SJCRH30 (cell line): ENCODE results near the gene SDR39U1. TPM values are rescaled to one million over a fixed set of nuclear protein-coding genes. Genes with fewer than 3 reads are reported as not detected.

Experiments used
- DNase-seq, 2 experiments: peaks; one replicate each; pipeline ENCODE4 v3.0.0-alpha.2; 2015 to 2020
- H3K27ac ChIP-seq: fragments of 250-450 bp; sonication (Bioruptor Pico); 2 replicates; pipeline ENCODE4 v1.5.1; 2020; ENCODE audit warnings: mild to moderate bottlenecking, moderate library complexity
- H3K27me3 ChIP-seq: fragments of 250-450 bp; sonication (Bioruptor Pico); 2 replicates; pipeline ENCODE4 v1.5.1; 2020; ENCODE audit warnings: mild to moderate bottlenecking, moderate library complexity
- H3K36me3 ChIP-seq: fragments of 250-450 bp; sonication (Bioruptor Pico); 2 replicates; pipeline ENCODE4 v1.5.1; 2020; ENCODE audit warnings: mild to moderate bottlenecking, moderate library complexity
- H3K4me1 ChIP-seq: fragments of 250-450 bp; sonication (Bioruptor Pico); 2 replicates; pipeline ENCODE4 v1.5.1; 2020; ENCODE audit warnings: mild to moderate bottlenecking, moderate library complexity
- H3K4me3 ChIP-seq: fragments of 250-450 bp; sonication (Bioruptor Pico); 2 replicates; pipeline ENCODE4 v1.5.1; 2020; ENCODE audit warnings: mild to moderate bottlenecking, moderate library complexity
- H3K9me3 ChIP-seq: fragments of 250-450 bp; sonication (Bioruptor Pico); replicated peaks from 2 replicates; pipeline ENCODE4 v1.5.1; 2020; ENCODE audit warnings: mild to moderate bottlenecking, moderate library complexity
- total RNA-seq: library from RNA; depleted of rRNA; stranded (reverse); fragments of >200 nt; shearing (Covaris generic); gene quantifications from 2 replicates; pipeline ENCODE4 v1.2.3, GENCODE V29; 2014

Gene SDR39U1
- total RNA-seq, 1 experiment from 2014 or later, result 34.1 TPM

DNA sequence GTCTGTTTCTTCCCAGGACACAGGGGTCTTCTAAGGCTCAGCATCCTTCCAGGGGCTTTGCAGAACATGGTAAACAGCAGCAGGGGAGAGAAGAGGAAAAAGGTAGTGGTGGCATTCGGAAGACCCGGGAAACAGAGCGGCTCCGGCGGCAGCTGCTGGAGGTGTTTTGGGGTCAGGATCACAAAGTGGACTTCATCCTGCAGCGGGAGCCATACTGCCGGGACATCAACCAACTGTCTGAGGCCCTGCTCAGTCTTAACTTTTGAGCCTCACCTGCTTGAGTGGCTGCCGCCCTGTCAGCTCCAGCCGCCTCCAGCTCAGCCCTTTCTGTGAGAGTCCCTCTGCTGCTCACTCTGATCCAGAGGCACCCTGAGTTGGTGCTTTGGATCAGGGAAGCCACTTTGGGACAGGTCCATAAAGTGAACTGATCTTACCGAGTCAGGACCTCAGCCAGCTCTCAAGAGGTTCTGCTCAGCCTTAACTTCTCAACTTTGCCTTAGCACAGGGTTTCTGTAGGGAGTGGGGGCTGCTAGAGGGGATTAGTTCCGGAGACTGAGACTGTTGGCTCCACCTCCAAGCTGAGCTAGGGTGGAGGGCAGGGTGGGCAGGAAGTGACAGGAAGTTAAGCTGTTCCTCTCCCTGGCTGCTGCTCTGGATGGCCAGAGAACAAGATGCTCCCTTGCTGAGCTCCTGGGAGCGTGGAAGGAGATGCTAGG, 5.4 kb downstream of the SDR39U1 start:
- Histone ChIP-seq H3K36me3 (peaks cover 12% of the 10 kb centered on the region; the same call in 1 of the 2 replicates), H3K27me3 (no peaks in the 10 kb centered on the region), H3K4me3 (peak overlapping the region; percentile 20), H3K9me3 (no peaks in the 10 kb centered on the region), H3K27ac (peak overlapping the region; percentile 33; the same call in 1 of the 2 replicates), H3K4me1 (peaks cover 12% of the 10 kb centered on the region)
- peak; percentile 45 to 58 for DNase-seq

DNA sequence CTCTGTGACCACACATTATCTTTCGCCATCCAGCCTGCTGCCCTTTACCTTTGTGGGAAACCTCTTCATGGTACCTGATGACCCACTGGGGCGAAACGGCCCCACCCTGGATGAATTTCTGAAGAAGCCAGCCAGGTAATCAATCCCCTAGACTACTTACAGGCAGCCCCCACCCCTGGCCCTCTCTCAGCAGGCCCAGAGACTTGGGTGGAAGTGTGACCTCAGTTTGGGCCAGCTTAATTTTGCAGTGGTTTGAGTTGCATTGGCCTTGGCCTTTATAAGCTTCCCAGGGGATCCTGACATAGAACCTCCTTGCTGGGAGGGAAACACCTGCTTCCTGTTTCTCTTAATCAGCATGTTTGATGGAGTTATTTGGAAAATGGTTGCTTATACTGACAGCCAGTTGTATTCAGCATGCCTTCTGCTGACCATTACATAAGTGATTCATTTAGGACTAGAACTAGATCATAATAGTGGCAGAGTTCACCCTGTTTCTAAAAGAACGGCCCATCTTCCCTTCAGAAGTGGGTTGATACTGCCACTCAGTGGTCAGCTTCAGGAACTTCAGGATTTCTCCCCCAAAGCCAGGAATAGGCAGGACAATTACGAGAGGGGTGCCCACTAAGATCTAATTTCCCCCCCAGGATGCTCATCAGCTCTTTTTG, 6.1 kb downstream of the SDR39U1 start:
- Histone ChIP-seq H3K27ac (no peak overlapping the region; the same call in 1 of the 2 replicates), H3K27me3 (no peaks in the 10 kb centered on the region), H3K4me1 (peaks cover 9% of the 10 kb centered on the region), H3K4me3 (peak overlapping the region; percentile 20), H3K9me3 (no peaks in the 10 kb centered on the region), H3K36me3 (peaks cover 11% of the 10 kb centered on the region; the same call in 1 of the 2 replicates)
- DNase-seq, result peak; percentile 42 to 86

DNA sequence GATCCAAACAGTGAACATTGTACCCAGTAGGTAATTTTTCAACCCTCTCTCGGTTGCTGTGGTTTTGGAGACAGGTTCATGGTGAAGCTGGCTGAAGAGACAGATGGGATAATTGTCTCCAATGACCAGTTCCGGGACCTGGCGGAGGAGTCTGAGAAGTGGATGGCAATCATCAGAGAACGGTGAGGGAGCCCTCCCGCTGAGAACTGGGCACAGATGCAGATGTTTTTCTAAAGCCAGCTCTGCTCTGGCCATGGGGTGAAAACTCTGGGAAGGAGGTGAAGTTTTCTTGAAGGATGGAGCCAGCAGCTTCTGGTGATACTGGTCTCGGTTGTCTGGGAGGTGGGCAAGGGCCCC, 6.6 kb downstream of the SDR39U1 start:
- Histone ChIP-seq H3K36me3 (peaks cover 6% of the 10 kb centered on the region; the same call in 1 of the 2 replicates), H3K27me3 (no peaks in the 10 kb centered on the region), H3K4me1 (peaks cover 6% of the 10 kb centered on the region), H3K27ac (no peak overlapping the region), H3K9me3 (no peaks in the 10 kb centered on the region), H3K4me3 (no peak overlapping the region)
- DNase-seq, result no peak

DNA sequence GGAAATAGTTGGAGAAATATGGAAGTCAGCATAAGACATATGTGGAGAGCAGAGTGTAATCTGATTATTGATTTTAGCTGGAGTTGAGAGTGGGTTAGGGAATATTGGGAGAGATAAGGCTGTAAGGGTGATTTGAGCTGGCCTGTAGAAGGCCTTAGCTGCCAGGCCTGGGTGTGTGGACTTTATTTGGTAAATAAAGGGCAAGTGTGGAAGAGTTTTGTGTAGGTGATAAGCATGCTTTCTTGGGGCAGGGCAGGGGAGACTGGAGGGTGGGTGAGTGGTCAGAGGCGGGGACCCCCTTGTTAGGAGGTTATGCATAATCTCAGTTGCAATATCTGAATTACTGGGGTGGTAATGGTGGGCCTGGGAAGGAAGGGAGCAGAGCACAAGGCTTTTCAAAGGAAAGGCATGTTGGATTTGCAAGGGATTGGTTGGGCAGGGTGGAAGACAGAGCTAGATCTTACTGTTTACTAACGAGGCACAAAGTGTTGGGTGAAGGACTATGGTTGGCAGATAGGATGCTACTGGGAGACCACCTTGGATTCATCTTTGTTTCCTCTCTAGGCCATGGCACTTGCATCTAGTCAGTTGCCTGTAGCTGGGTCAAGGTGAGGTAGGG, 7.3 kb downstream of the SDR39U1 start:
- Histone ChIP-seq H3K27ac (no peak overlapping the region), H3K4me3 (no peak overlapping the region), H3K4me1 (peaks cover 6% of the 10 kb centered on the region), H3K27me3 (no peaks in the 10 kb centered on the region), H3K36me3 (0 out of 2 replicates have a peak, but pooled peaks cover 2% of the 10 kb centered on the region), H3K9me3 (no peaks in the 10 kb centered on the region)
- no peak for DNase-seq

DNA sequence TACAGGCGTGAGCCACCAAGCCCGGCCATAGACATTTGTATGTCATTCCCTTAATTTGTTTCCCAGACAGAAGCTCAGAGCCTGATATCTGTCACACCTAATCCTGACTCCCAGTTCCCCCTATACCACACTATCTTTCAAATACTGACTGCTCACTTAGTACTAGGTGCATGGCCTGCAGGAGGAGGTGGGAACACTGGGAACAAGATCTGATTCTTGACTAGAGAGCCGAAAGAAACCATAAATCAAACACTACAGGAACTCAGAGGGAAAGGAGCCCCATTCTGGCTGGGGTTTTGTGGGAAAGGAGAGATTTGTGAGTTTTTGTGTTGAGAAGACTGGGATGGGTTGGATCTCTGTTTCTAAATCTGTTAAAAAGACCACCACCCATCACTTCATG, 7.9 kb downstream of the SDR39U1 start:
- H3K27ac ChIP-seq, result no peak overlapping the region
- no peaks in the 10 kb centered on the region for H3K27me3 ChIP-seq
- no peak for DNase-seq
- no peaks in the 10 kb centered on the region for H3K9me3 ChIP-seq
- no peak overlapping the region for H3K4me3 ChIP-seq
- no peaks in the 10 kb centered on the region for H3K36me3 ChIP-seq
- H3K4me1 ChIP-seq, result peaks cover 6% of the 10 kb centered on the region

DNA sequence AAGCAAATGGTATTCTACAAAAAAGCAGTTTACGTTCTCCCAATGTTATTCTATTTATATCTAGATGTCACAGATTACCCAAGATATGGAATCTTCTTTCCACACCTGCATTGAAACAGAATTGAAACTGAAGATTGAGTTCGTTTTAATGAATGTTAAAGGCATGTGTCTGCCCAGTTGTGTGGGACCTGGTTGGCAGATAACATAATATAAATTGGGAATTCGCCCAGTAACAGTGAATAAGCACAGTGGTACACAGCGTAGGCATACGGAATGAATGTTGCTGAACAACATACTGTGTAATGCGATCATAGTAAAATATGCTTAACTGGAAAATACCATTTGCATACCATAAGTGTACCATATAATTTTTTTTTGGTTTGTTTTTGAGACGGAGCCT, 8.5 kb downstream of the SDR39U1 start:
- Histone ChIP-seq H3K4me3 (no peak overlapping the region), H3K36me3 (no peaks in the 10 kb centered on the region), H3K27me3 (no peaks in the 10 kb centered on the region), H3K27ac (no peak overlapping the region), H3K9me3 (no peaks in the 10 kb centered on the region), H3K4me1 (peaks cover 6% of the 10 kb centered on the region)
- no peak for DNase-seq

DNA sequence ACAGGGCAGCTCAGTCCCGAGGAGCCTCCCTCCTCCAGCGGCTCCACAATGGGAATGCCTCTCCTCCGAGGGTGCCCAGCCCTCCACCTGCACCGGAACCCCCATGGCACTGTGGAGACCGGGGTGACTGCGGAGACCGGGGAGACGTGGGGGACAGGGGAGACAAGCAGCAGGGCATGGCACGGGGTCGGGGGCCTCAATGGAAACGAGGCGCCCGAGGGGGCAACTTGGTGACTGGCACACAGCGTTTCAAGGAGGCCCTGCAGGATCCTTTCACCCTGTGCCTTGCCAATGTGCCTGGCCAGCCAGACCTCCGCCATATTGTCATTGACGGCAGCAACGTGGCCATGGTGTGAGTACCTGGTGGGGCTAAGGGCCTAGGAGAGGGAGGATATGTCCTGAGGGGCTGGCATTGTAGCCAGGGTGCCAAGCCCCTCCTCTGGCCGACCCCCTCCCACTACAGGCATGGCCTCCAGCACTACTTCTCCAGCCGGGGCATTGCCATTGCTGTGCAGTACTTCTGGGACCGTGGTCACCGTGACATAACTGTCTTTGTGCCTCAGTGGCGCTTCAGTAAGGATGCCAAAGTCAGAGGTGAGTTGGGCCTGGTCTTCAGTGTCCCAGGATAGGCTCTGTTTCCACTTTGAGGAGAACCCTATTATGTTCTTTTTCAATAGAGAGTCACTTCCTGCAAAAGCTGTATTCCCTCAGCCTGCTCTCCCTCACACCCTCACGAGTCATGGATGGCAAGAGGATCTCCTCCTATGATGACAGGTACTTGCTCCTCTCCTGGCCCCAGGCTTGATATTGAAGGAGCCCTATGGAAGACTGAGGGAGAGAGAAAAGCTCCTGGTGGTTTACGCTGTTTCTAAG, 10.1 kb downstream of the SDR39U1 start:
- Histone ChIP-seq H3K9me3 (no peaks in the 10 kb centered on the region), H3K27me3 (no peaks in the 10 kb centered on the region), H3K27ac (no peak overlapping the region), H3K36me3 (no peaks in the 10 kb centered on the region), H3K4me3 (no peak overlapping the region), H3K4me1 (peaks cover 6% of the 10 kb centered on the region)
- DNase-seq, result no peak

DNA sequence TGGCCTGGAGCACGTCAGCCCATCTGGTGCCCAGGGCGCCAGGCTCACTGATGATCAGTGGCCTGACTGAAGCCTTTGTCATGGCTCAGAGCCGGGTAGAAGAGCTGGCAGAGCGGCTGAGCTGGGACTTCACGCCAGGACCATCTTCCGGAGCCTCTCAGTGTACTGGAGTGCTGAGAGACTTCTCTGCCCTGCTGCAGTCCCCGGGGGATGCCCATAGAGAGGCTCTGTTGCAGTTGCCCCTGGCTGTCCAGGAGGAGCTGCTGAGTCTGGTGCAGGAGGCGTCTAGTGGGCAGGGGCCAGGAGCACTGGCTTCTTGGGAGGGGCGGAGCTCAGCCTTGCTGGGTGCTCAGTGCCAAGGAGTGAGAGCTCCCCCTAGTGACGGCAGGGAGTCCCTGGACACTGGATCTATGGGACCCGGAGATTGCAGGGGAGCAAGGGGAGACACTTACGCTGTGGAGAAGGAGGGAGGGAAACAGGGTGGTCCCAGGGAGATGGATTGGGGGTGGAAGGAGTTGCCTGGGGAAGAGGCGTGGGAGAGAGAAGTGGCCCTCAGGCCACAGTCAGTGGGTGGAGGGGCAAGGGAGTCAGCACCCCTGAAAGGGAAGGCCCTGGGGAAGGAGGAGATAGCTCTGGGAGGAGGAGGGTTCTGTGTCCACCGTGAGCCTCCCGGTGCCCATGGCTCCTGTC, 10.9 kb downstream of the SDR39U1 start:
- H3K27me3 ChIP-seq, result no peaks in the 10 kb centered on the region
- no peak overlapping the region for H3K4me3 ChIP-seq
- H3K4me1 ChIP-seq, result peaks cover 6% of the 10 kb centered on the region
- no peaks in the 10 kb centered on the region for H3K9me3 ChIP-seq
- H3K27ac ChIP-seq, result no peak overlapping the region
- peak; percentile 95 to 98 for DNase-seq
- no peaks in the 10 kb centered on the region for H3K36me3 ChIP-seq

DNA sequence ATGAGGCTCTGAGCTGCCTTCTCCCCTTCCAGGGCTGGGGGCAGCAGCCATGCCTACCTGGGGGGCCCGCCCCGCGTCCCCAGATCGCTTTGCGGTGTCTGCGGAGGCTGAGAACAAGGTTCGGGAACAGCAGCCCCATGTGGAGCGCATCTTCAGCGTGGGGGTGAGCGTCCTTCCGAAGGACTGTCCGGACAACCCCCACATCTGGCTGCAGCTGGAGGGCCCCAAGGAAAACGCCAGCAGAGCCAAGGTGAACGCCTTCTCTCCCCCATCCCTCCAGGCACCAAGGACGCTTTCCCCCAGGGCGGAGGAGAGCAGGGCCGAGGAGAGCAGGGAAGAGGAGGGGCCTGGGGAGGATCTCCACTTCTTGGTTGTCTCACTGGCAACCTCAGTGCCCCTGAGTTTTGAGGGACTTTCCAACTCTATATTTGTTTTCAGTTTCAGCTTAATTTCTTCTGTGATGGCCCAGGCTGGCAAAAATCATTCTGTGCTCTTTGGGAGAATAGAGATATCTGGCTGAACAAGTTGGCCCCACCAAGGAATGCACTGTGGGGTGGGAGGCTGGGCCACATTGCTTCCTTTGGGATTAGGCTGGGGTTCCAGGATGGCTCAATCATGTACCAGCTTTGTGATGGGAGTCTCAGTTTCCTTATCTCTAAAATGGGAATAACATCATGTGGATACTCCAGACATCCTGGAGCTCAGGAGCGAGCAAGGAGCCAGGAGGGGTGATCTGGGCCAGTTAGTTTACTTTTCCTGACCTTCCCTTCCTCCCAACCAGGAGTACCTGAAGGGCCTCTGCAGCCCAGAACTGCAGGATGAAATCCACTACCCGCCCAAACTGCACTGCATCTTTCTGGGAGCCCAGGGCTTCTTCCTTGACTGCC, 11.7 kb downstream of the SDR39U1 start:
- Histone ChIP-seq H3K4me3 (peak overlapping the region; percentile 54; the same call in 1 of the 2 replicates), H3K9me3 (no peaks in the 10 kb centered on the region), H3K27me3 (no peaks in the 10 kb centered on the region), H3K4me1 (no peaks in the 10 kb centered on the region), H3K36me3 (no peaks in the 10 kb centered on the region), H3K27ac (no peak overlapping the region)
- DNase-seq, result no peak

DNA sequence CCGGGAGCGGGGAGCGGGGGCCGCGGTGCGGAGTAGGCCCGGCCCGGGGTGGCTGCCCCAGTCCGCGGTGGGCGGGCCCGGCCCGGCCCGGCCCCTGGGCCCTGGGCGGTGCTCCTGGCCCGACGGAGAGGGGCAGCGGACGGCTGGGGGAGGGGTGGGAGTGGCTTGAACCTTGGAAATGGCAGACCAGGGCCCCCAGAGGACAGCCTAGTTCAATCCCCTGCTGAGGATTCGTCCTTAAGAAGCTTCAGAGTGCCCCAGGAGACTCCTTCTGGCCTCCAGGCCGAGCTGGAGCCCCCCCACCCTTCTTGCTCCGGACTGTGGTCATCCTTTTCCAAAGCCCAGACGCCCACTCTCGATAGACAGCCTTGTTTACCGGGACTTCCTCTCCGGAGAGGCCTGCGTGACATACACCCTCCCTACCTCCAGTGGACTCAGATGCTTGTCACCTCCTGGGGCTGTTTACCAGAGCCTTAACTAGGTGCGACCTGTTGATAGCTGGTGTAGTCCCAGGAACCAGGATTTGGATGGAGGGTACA, 12.4 kb downstream of the SDR39U1 start:
- H3K36me3 ChIP-seq, result no peaks in the 10 kb centered on the region
- no peaks in the 10 kb centered on the region for H3K9me3 ChIP-seq
- H3K4me1 ChIP-seq, result no peaks in the 10 kb centered on the region
- no peak overlapping the region for H3K27ac ChIP-seq
- no peaks in the 10 kb centered on the region for H3K27me3 ChIP-seq
- H3K4me3 ChIP-seq, result peak overlapping the region; percentile 54
- DNase-seq, result no peak

DNA sequence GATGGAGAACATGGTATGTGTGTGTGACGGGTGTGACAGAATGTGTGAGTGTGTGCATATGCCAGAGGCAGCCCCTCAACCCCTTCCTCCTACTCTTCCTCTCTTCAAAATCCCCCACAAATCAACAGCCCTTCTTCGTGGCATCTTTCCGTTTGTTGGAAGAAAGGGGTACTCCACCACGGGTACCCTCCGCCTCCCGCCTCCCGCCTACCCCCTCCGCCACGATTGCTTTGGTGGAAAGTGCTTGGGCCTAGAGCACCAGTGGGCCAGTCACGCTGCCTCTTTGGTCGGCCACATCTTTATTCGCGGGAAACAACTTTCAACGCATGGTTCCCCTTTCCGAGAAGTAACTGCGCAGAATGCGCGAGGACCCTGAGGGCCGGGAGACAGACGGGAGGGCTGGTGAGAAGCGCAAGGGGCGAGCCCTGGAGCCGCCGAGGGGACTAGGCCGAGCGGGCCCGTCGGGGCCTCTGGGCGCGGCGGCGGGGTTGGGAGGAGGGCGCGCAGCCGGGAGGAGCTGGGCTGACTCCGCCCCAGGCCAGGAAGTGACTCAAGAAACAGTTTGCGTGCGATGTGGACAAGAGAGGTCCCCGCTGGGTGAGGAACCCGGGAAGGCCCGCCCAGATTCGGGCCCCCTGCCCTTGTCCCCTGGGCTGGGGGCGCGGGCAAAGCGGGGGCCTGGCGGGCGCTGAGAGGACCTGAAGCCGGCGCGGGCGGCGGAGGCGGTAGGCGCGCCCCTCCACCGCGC, 13.0 kb downstream of the SDR39U1 start, which contains the start of the genes CBLN3 and KHNYN:
TSS of gene CBLN3 (minus strand) at position 274 of the 748 bp plus-strand sequence. CDS start 614 bp downstream, outside the sequence.
TSS of gene KHNYN (plus strand) at position 560 of the 748 bp plus-strand sequence. CDS start 777 bp downstream, outside the sequence.
- H3K36me3 ChIP-seq, result no peaks in the 10 kb centered on the region
- no peaks in the 10 kb centered on the region for H3K27me3 ChIP-seq
- no peaks in the 10 kb centered on the region for H3K9me3 ChIP-seq
- peak within 1 kb of the TSS; percentile 54 for H3K4me3 ChIP-seq
- H3K4me1 ChIP-seq, result no peaks in the 10 kb centered on the region
- peak within 1 kb of the TSS; percentile 35 for H3K27ac ChIP-seq
- peak; percentile 47 to 60 for DNase-seq

DNA sequence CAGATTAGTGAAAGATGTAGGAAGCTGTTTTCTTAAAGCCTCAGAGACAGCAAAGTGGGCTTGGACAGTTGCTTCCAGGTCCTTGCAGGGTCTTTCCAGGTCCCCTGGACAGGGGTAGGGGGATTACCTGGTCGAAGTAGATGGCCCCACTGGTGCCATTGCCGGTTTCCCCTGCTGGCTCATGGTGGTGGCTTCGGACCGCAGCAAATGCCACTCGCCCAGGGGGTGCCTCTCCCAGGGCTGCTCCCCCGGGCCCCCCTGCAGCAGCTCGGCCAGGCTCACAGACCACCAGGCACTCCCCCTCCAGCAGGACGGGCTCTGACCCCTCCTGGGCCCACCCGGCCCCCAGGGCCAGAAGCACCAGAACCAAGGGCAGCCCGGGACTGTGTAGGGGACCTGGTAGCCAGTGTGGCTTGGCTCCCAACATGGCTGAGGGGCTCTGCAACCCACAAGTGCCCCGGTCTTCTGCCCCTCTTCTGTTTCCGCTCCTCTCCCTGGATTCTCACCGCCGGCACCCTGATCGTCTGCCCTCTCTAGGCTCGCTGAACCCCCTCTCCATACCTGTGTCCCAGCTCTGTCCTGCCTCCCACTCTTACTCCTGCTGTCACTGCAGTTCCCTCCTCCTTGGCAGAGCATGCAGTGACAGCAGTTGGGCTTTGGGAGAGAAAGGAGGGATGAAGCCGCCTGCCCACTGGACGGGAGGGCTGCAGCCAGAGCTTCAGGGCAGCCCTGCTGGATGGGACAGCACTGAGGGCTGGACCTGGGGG, 13.8 kb downstream of the SDR39U1 start:
- Histone ChIP-seq H3K36me3 (no peaks in the 10 kb centered on the region), H3K27me3 (no peaks in the 10 kb centered on the region), H3K4me1 (no peaks in the 10 kb centered on the region), H3K4me3 (no peak overlapping the region), H3K9me3 (no peaks in the 10 kb centered on the region), H3K27ac (no peak overlapping the region)
- DNase-seq, result no peak
